Activated gamma-delta T cell treated with anti-CD3 and anti-CD28 coated beads, Interleukin-2, amount 50 U/mL, for 16 hours (primary cell): ENCODE data around the gene EXT2.

ENCODE experiments used
- DNase-seq: peaks from one replicate; pipeline ENCODE4 v3.0.0-alpha.2; 2020; ENCODE audit warnings: low read depth

The EXT2 gene

GRCh38 chr11:44267006-44267749, 171.7 kb downstream of the EXT2 start:
- no peak for DNase-seq

- DNase-seq = no peak
Measured at GRCh38 chr11:44267750-44268613, 172.5 kb downstream of the EXT2 start.

- no peak for DNase-seq
Measured at GRCh38 chr11:44268614-44269080, 173.2 kb downstream of the EXT2 start.

GRCh38 chr11:44269369-44270351, 174.2 kb downstream of the EXT2 start:
- DNase-seq = no peak

- no peak for DNase-seq
Measured at GRCh38 chr11:44270403-44271273, 175.2 kb downstream of the EXT2 start.

GRCh38 chr11:44271286-44271685, 175.8 kb downstream of the EXT2 start:
- no peak for DNase-seq

GRCh38 chr11:44274404-44274803, 178.9 kb downstream of the EXT2 start:
- no peak for DNase-seq

GRCh38 chr11:44275241-44275640, 179.8 kb downstream of the EXT2 start:
- DNase-seq = no peak

- no peak for DNase-seq
Measured at GRCh38 chr11:44275961-44276550, 180.6 kb downstream of the EXT2 start.

GRCh38 chr11:44277196-44278090, 182.0 kb downstream of the EXT2 start:
- DNase-seq = no peak

GRCh38 chr11:44279483-44279882, 184.0 kb downstream of the EXT2 start:
- DNase-seq = no peak

- no peak for DNase-seq
Measured at GRCh38 chr11:44280257-44280656, 184.8 kb downstream of the EXT2 start.

- no peak for DNase-seq
Measured at GRCh38 chr11:44281151-44281550, 185.7 kb downstream of the EXT2 start.

- no peak for DNase-seq
Measured at GRCh38 chr11:44282620-44283019, 187.1 kb downstream of the EXT2 start.

- no peak for DNase-seq
Measured at GRCh38 chr11:44285756-44286155, 190.3 kb downstream of the EXT2 start.

- DNase-seq = peak; percentile 7
Measured at GRCh38 chr11:44286268-44286880, 190.9 kb downstream of the EXT2 start.

- no peak for DNase-seq
Measured at GRCh38 chr11:44286911-44287310, 191.4 kb downstream of the EXT2 start.

- DNase-seq = no peak
Measured at GRCh38 chr11:44288133-44288526, 192.7 kb downstream of the EXT2 start.

- no peak for DNase-seq
Measured at GRCh38 chr11:44290208-44290607, 194.7 kb downstream of the EXT2 start.
